ENCODE data around the gene SSBP3. TPM values are rescaled to one million over a fixed set of nuclear protein-coding genes. Genes with fewer than 3 reads are reported as not detected.
A peak's percentile ranks its signal among the peaks of the same experiment; 100 is the strongest.

Gene SSBP3
- total RNA-seq, 3 donors from 2014 or later (not counting 1 experiment from before 2014, with no cell fraction given) = 162 to 224 (median 164) TPM

- peak in 1 of 2 donors; percentile 34 for DNase-seq
- Mint-ChIP-seq H3K27ac (peak overlapping the region; percentile 70 to 75), H3K9me3 (no peaks in the 10 kb centered on the region), H3K4me1 (peaks cover 24 to 36% of the 10 kb centered on the region in 2 donors), H3K4me3 (no peak overlapping the region), H3K27me3 (ENCODE audit: low read depth in 2 of 2) (no peaks in the 10 kb centered on the region), H3K36me3 (no peaks in the 10 kb centered on the region)
- 53% methylated on average over 15 of the region's 15 CpGs for WGBS (ENCODE audit: insufficient coverage)
- Histone ChIP-seq H3K27ac (ENCODE audit: low read length) (no peak overlapping the region), H3K9me3 (ENCODE audit: control insufficient read depth, insufficient read depth, low read length) (no peaks in the 10 kb centered on the region), H3K4me3 (ENCODE audit: low read length) (no peak overlapping the region), H3K4me1 (ENCODE audit: control insufficient read depth, insufficient read depth, low read length) (peaks cover 11% of the 10 kb centered on the region), H3K27me3 (ENCODE audit: control insufficient read depth, insufficient read depth, low read length) (no peaks in the 10 kb centered on the region), H3K36me3 (ENCODE audit: control insufficient read depth, insufficient read depth, low read length) (peaks cover 3% of the 10 kb centered on the region)
- intact Hi-C loops (cut with micrococcal nuclease) = no loop called here
- peak; percentile 70 to 83 (median 81) for ATAC-seq
- no peak for TF ChIP-seq CTCF (IDR thresholded peaks at IDR 0.05)
Observed at GRCh38 chr1:54230507-54231339, 175.5 kb downstream of the SSBP3 start.

GRCh38 chr1:54229281-54229891, 176.8 kb downstream of the SSBP3 start:
- Histone ChIP-seq H3K4me1 (ENCODE audit: control insufficient read depth, insufficient read depth, low read length) (peaks cover 11% of the 10 kb centered on the region), H3K27ac (ENCODE audit: low read length) (no peak overlapping the region), H3K4me3 (ENCODE audit: low read length) (no peak overlapping the region), H3K27me3 (ENCODE audit: control insufficient read depth, insufficient read depth, low read length) (no peaks in the 10 kb centered on the region), H3K9me3 (ENCODE audit: control insufficient read depth, insufficient read depth, low read length) (no peaks in the 10 kb centered on the region), H3K36me3 (ENCODE audit: control insufficient read depth, insufficient read depth, low read length) (peaks cover 9% of the 10 kb centered on the region)
- H3K27me3 Mint-ChIP-seq (ENCODE audit: low read depth in 2 of 2) = no peaks in the 10 kb centered on the region
- intact Hi-C loops (cut with micrococcal nuclease) = no loop called here
- no peak for DNase-seq
- no peaks in the 10 kb centered on the region for H3K36me3 Mint-ChIP-seq
- no peaks in the 10 kb centered on the region for H3K9me3 Mint-ChIP-seq
- WGBS (ENCODE audit: insufficient coverage) = 56% methylated on average over 11 of the region's 11 CpGs
- peak overlapping the region in 1 of 2 donors; percentile 67 for H3K27ac Mint-ChIP-seq
- ATAC-seq = peak in 1 of 3 donors; percentile 53
- peaks cover 21 to 36% of the 10 kb centered on the region in 2 donors for H3K4me1 Mint-ChIP-seq
- peak overlapping the region; percentile 21 for H3K4me3 Mint-ChIP-seq
- no peak for TF ChIP-seq CTCF (IDR thresholded peaks at IDR 0.05)

GRCh38 chr1:54228638-54229079, 177.5 kb downstream of the SSBP3 start:
- WGBS (ENCODE audit: insufficient coverage) = 98% methylated on average over 13 of the region's 13 CpGs
- ATAC-seq (no peak), DNase-seq (no peak)
- no peaks in the 10 kb centered on the region for H3K27me3 ChIP-seq (ENCODE audit: control insufficient read depth, insufficient read depth, low read length)
- intact Hi-C loops (cut with micrococcal nuclease) = no loop called here
- Mint-ChIP-seq H3K4me3 (no peak overlapping the region), H3K27me3 (ENCODE audit: low read depth in 2 of 2) (no peaks in the 10 kb centered on the region), H3K9me3 (no peaks in the 10 kb centered on the region), H3K27ac (peak overlapping the region in 1 of 2 donors; percentile 67), H3K4me1 (peaks cover 21 to 43% of the 10 kb centered on the region in 2 donors), H3K36me3 (no peaks in the 10 kb centered on the region)
- H3K4me1 ChIP-seq (ENCODE audit: control insufficient read depth, insufficient read depth, low read length) = peaks cover 11% of the 10 kb centered on the region
- H3K36me3 ChIP-seq (ENCODE audit: control insufficient read depth, insufficient read depth, low read length) = peaks cover 9% of the 10 kb centered on the region
- no peak overlapping the region for H3K4me3 ChIP-seq (ENCODE audit: low read length)
- no peak for TF ChIP-seq CTCF (IDR thresholded peaks at IDR 0.05)
- H3K27ac ChIP-seq (ENCODE audit: low read length) = no peak overlapping the region
- no peaks in the 10 kb centered on the region for H3K9me3 ChIP-seq (ENCODE audit: control insufficient read depth, insufficient read depth, low read length)

Measured in natural killer cell (primary cell).